HCT116 (cell line): ENCODE data around the gene NUCB1. TPM values are rescaled to one million over a fixed set of nuclear protein-coding genes. Genes with fewer than 3 reads are reported as not detected.

Experiments
- ATAC-seq: fragments of 200-7000 bp; cut with Tn5 transposase; 2 replicates; pipeline ENCODE4 v1.9.1; 2020; ENCODE audit warnings: mild to moderate bottlenecking, moderate library complexity
- BruUV-seq: library from RNA; stranded (reverse); fragments of 400-500 nt; replicated peaks from 2 replicates; lab custom pipeline; 2021; lab: Mats Ljungman, UMichigan
- CTCF ChIA-PET: fragments of 300-600 bp; sonication (Branson Sonifier 250); formaldehyde crosslinking; loops from one replicate; lab custom pipeline; 2021; ENCODE audit warnings: antibody characterized with exemption; lab: Charles Lee
- POLR2A ChIA-PET: fragments of 300-600, 350-600 bp; sonication (Branson Sonifier 250); formaldehyde crosslinking; loops from one replicate; lab custom pipeline; 2021; ENCODE audit warnings: antibody characterized with exemption; lab: Charles Lee
- RAD21 ChIA-PET, 2 experiments: fragments of 300-600 bp; sonication (Branson Sonifier 250); formaldehyde crosslinking; loops; one replicate each; lab custom pipeline; 2023; ENCODE audit warnings: low total read pairs in 2 of 2; ENCODE audit not compliant: uncharacterized antibody in 2 of 2, unreplicated experiment in 2 of 2, low non-redundant PET in 1 of 2; lab: Charles Lee
- DNase-seq: peaks from one replicate; pipeline ENCODE4 v3.0.0-alpha.2; 2010; ENCODE audit warnings: low read depth, low spot score
- H2AFZ ChIP-seq: fragments of 200-600 bp; shearing (Covaris generic), sonication (generic); 2 replicates; pipeline ENCODE4 v1.6.1; 2017; ENCODE audit warnings: low read depth, mixed run types, mixed read lengths, antibody characterized with exemption, low read length; ENCODE audit not compliant: poor library complexity, severe bottlenecking
- H3K27ac ChIP-seq: 2 replicates; pipeline ENCODE4 v1.5.1; 2012; ENCODE audit warnings: low read depth, low read length
- H3K27me3 ChIP-seq: fragments of 200-600 bp; sonication (generic); 2 replicates; pipeline ENCODE4 v1.6.1; 2016; ENCODE audit warnings: mixed run types, low read length, mixed read lengths; ENCODE audit not compliant: insufficient read depth
- H3K36me3 ChIP-seq, 2 experiments: fragments of 200-500 bp in 1 of 2; fragments of 200-600 bp in 1 of 2; sonication (Bioruptor generic) in 1 of 2; sonication (generic) in 1 of 2; 2 replicates each; pipeline versions ENCODE4 v1.5.1 to v1.6.1; 2014 to 2016; ENCODE audit warnings: low read length in 2 of 2, inconsistent platforms in 1 of 2, mixed read lengths in 1 of 2, mixed run types in 1 of 2; ENCODE audit not compliant: insufficient read depth in 2 of 2, control insufficient read depth in 1 of 2
- H3K4me1 ChIP-seq, 2 experiments: fragments of 200-600 bp in 1 of 2; sonication (generic) in 1 of 2; 2 replicates each; pipeline versions ENCODE4 v1.5.1 to v1.6.1; 2012 to 2017; ENCODE audit warnings: low read length in 2 of 2, inconsistent platforms in 1 of 2, mild to moderate bottlenecking in 1 of 2, mixed read lengths in 1 of 2, mixed run types in 1 of 2, moderate library complexity in 1 of 2; ENCODE audit not compliant: insufficient read depth in 2 of 2, control insufficient read depth in 1 of 2
- H3K4me2 ChIP-seq: fragments of 200-600 bp; sonication (generic); 2 replicates; pipeline ENCODE4 v1.6.1; 2017; ENCODE audit warnings: mixed run types, low read length, mixed read lengths
- H3K4me3 ChIP-seq, 2 experiments: fragments of 200-600 bp in 1 of 2; sonication (generic) in 1 of 2; replicated peaks in 1 of 2; 2 replicates each; pipeline ENCODE4 v1.5.1; 2011 to 2016; ENCODE audit warnings: low read length in 2 of 2, control low read depth in 1 of 2, low read depth in 1 of 2, mild to moderate bottlenecking in 1 of 2, mixed read lengths in 1 of 2, mixed run types in 1 of 2
- H3K79me2 ChIP-seq: fragments of 200-600 bp; sonication (generic); 2 replicates; pipeline ENCODE4 v1.6.1; 2017; ENCODE audit warnings: mild to moderate bottlenecking, mixed run types, low read length, moderate library complexity, mixed read lengths; ENCODE audit not compliant: insufficient read depth
- H3K9ac ChIP-seq: fragments of 200-600 bp; sonication (generic); 2 replicates; pipeline ENCODE4 v1.6.1; 2016; ENCODE audit warnings: low read length, mixed read lengths
- H3K9me2 ChIP-seq: fragments of 200-600 bp; sonication (generic), shearing (Covaris generic); 2 replicates; pipeline ENCODE4 v1.6.1; 2017; ENCODE audit warnings: mixed run types, mild to moderate bottlenecking, moderate library complexity; ENCODE audit not compliant: insufficient read depth
- H3K9me3 ChIP-seq, 2 experiments: fragments of 200-500 bp in 1 of 2; fragments of 200-600 bp in 1 of 2; sonication (Bioruptor generic) in 1 of 2; sonication (generic) in 1 of 2; 2 replicates each; pipeline ENCODE4 v1.6.1; 2014 to 2017; ENCODE audit warnings: low read length in 2 of 2, mixed read lengths in 2 of 2, inconsistent platforms in 1 of 2, low read depth in 1 of 2, mild to moderate bottlenecking in 1 of 2, mixed run types in 1 of 2, moderate library complexity in 1 of 2; ENCODE audit not compliant: control insufficient read depth in 1 of 2, insufficient read depth in 1 of 2
- H4K20me1 ChIP-seq: fragments of 200-600 bp; sonication (generic), shearing (Covaris generic); 2 replicates; pipeline ENCODE4 v1.6.1; 2017; ENCODE audit warnings: mixed run types, mild to moderate bottlenecking, moderate library complexity; ENCODE audit not compliant: insufficient read depth
- ATF3 ChIP-seq: IDR thresholded peaks from 2 replicates; pipeline ENCODE4 v1.6.1; 2012
- EZH2phosphoT487 ChIP-seq: fragments of 200-600 bp; IDR thresholded peaks from 2 replicates; pipeline ENCODE4 v1.6.1; 2018; ENCODE audit warnings: antibody characterized with exemption, borderline replicate concordance
- MAX ChIP-seq: IDR thresholded peaks from 2 replicates; pipeline ENCODE4 v1.6.1; 2012
- POLR2A ChIP-seq: IDR thresholded peaks from 2 replicates; pipeline ENCODE4 v1.7.0; 2011; ENCODE audit warnings: borderline replicate concordance; ENCODE audit not compliant: insufficient read depth, insufficient read length; ENCODE audit errors: extremely low read depth
- RAD21 ChIP-seq: IDR thresholded peaks from 2 replicates; pipeline ENCODE4 v1.6.1; 2012; ENCODE audit warnings: low read depth, mild to moderate bottlenecking
- REST ChIP-seq: IDR thresholded peaks from 2 replicates; pipeline ENCODE4 v1.6.1; 2012; ENCODE audit warnings: low read depth
- SP1 ChIP-seq: IDR thresholded peaks from 2 replicates; pipeline ENCODE4 v1.6.1; 2012; ENCODE audit warnings: low read depth
- TCF7L2 ChIP-seq: IDR thresholded peaks from 2 replicates; pipeline ENCODE4 v1.7.0; 2011; ENCODE audit warnings: borderline replicate concordance, inconsistent platforms; ENCODE audit not compliant: insufficient read depth, insufficient read length; ENCODE audit errors: extremely low read depth
- intact Hi-C: fragments of 100-400 bp; cut with micrococcal nuclease; formaldehyde crosslinking; loops from 2 replicates; pipeline ENCODE4 v1.10.0; 2022
- total RNA-seq: library from RNA; stranded (reverse); gene quantifications from one replicate; pipeline ENCODE4 v1.2.1, GENCODE V29; 2021; ENCODE audit not compliant: unreplicated experiment
- TF ChIP-seq, protein P1 (sequence below): IDR thresholded peaks from 2 replicates; pipeline ENCODE4 v1.6.1; 2011; ENCODE audit warnings: mild to moderate bottlenecking, low read length, moderate library complexity; ENCODE audit not compliant: insufficient replicate concordance; ENCODE audit errors: extremely low read depth
- TF ChIP-seq, protein P2 (sequence below), 3 experiments: fragments of 200-600 bp in 1 of 3; sonication (generic) in 1 of 3; IDR thresholded peaks in 2 of 3; conservative IDR thresholded peaks in 1 of 3; 2 replicates each; pipeline ENCODE4 v1.5.1; 2012 to 2017; ENCODE audit warnings: low read depth in 2 of 3, low read length in 2 of 3, antibody characterized with exemption in 1 of 3, borderline replicate concordance in 1 of 3, control low read depth in 1 of 3, mild to moderate bottlenecking in 1 of 3, mixed read lengths in 1 of 3, mixed run types in 1 of 3, moderate library complexity in 1 of 3; ENCODE audit not compliant: insufficient read depth in 1 of 3

Gene NUCB1
- total RNA-seq, 1 experiment from 2014 or later = 88.8 TPM

DNA sequence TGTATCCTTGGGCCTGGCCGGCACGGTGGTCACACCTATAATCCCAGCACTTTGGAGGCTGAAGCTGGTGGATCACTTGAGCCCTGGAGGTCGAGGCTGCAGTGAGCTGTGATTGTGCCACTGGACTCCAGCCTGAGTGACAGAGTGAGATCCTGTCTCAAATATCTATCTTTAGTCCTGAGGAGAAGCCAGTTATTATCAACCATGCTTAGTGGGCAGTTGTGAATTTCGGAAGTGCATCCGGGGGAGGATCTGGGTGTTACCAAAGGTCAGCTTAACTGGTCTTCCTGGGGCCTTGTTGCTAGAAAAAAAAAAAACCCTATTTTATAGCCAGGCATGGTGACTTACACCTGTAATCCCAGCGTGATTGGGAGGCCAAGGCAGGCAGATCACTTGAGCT is 43.0 kb downstream of the NUCB1 start (continued):
- TF ChIP-seq TCF7L2 (no peak), POLR2A (no peak), MAX (no peak), ATF3 (no peak)
- TF ChIP-seq, protein P1, sequence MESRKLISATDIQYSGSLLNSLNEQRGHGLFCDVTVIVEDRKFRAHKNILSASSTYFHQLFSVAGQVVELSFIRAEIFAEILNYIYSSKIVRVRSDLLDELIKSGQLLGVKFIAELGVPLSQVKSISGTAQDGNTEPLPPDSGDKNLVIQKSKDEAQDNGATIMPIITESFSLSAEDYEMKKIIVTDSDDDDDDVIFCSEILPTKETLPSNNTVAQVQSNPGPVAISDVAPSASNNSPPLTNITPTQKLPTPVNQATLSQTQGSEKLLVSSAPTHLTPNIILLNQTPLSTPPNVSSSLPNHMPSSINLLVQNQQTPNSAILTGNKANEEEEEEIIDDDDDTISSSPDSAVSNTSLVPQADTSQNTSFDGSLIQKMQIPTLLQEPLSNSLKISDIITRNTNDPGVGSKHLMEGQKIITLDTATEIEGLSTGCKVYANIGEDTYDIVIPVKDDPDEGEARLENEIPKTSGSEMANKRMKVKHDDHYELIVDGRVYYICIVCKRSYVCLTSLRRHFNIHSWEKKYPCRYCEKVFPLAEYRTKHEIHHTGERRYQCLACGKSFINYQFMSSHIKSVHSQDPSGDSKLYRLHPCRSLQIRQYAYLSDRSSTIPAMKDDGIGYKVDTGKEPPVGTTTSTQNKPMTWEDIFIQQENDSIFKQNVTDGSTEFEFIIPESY = no peak

DNA sequence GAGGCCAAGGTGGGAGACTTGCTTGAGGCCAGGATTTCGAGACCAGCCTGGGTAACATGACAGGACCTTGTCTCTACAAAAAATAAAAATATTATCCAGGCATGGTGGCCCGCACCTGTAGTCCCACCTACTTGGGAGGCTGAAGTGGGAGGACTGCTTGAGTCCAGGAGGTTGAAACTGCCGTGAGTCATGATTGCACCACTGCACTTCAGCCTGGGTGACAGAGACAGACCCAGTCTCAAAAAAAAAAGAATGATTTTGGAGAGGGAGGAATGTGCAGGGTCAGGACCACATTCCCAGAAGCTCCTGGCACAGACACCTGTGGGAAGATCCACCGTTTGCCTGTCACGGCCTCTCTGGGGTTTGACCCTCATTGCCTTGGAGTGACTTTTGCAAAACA is 45.3 kb downstream of the NUCB1 start:
- no peaks in the 10 kb centered on the region for H3K79me2 ChIP-seq
- no peak for DNase-seq
- no peak overlapping the region for H3K4me2 ChIP-seq
- no peaks in the 10 kb centered on the region for H3K9me2 ChIP-seq
- POLR2A ChIA-PET = interaction anchor here (1.3 kb wide), 1 partner anchor 12 kb away, joined by 3 read pairs; the partner anchor contains the start of gene DHDH
- BruUV-seq = no TSS peak
- TF ChIP-seq POLR2A = no peak
- no peak for TF ChIP-seq ATF3
- no peak for TF ChIP-seq SP1
- TF ChIP-seq EZH2phosphoT487 = no peak
- TF ChIP-seq, protein P1 = no peak
- TF ChIP-seq REST = no peak
- TF ChIP-seq, protein P2, sequence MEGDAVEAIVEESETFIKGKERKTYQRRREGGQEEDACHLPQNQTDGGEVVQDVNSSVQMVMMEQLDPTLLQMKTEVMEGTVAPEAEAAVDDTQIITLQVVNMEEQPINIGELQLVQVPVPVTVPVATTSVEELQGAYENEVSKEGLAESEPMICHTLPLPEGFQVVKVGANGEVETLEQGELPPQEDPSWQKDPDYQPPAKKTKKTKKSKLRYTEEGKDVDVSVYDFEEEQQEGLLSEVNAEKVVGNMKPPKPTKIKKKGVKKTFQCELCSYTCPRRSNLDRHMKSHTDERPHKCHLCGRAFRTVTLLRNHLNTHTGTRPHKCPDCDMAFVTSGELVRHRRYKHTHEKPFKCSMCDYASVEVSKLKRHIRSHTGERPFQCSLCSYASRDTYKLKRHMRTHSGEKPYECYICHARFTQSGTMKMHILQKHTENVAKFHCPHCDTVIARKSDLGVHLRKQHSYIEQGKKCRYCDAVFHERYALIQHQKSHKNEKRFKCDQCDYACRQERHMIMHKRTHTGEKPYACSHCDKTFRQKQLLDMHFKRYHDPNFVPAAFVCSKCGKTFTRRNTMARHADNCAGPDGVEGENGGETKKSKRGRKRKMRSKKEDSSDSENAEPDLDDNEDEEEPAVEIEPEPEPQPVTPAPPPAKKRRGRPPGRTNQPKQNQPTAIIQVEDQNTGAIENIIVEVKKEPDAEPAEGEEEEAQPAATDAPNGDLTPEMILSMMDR (IDR thresholded peaks at IDR 0.05 in 2 of 3, conservative IDR thresholded peaks at IDR 0.05 in 1 of 3; ENCODE audit: borderline replicate concordance in 1 of 3, insufficient read depth in 1 of 3, low read depth in 2 of 3, low read length in 2 of 3) = no peak
- TF ChIP-seq RAD21 = no peak
- TF ChIP-seq, all 23 proteins: peak for 0
- no peaks in the 10 kb centered on the region for H3K4me1 ChIP-seq
- H3K36me3 ChIP-seq = 0 out of 4 replicates have a peak, but pooled peaks cover 0 to 3% of the 10 kb centered on the region in 2 experiments
- no peaks in the 10 kb centered on the region for H3K9me3 ChIP-seq
- H3K27ac ChIP-seq = no peak overlapping the region
- H2AFZ ChIP-seq = no peak overlapping the region
- H3K27me3 ChIP-seq = no peaks in the 10 kb centered on the region
- ChIA-PET CTCF (no interaction called here), RAD21 (no interaction called here)
- intact Hi-C loops = no loop called here
- no peak overlapping the region for H3K9ac ChIP-seq
- no peaks in the 10 kb centered on the region for H4K20me1 ChIP-seq
- no peak for ATAC-seq
- no peak overlapping the region for H3K4me3 ChIP-seq
